ENCODE measurements around the gene DDX3X.
A peak's percentile ranks its signal among the peaks of the same experiment; 100 is the strongest.
"Not testable (repeated sequence)": the region's sequence is repeated elsewhere in the genome, so short reads cannot be mapped to it uniquely, and the experiment has no call there.

Gene DDX3X

GRCh38 chrX:41332005-41332404, 2.0 kb upstream of the DDX3X start:
- no peak for DNase-seq

GRCh38 chrX:41332408-41333002, 1.5 kb upstream of the DDX3X start:
- no peak for DNase-seq

DNA sequence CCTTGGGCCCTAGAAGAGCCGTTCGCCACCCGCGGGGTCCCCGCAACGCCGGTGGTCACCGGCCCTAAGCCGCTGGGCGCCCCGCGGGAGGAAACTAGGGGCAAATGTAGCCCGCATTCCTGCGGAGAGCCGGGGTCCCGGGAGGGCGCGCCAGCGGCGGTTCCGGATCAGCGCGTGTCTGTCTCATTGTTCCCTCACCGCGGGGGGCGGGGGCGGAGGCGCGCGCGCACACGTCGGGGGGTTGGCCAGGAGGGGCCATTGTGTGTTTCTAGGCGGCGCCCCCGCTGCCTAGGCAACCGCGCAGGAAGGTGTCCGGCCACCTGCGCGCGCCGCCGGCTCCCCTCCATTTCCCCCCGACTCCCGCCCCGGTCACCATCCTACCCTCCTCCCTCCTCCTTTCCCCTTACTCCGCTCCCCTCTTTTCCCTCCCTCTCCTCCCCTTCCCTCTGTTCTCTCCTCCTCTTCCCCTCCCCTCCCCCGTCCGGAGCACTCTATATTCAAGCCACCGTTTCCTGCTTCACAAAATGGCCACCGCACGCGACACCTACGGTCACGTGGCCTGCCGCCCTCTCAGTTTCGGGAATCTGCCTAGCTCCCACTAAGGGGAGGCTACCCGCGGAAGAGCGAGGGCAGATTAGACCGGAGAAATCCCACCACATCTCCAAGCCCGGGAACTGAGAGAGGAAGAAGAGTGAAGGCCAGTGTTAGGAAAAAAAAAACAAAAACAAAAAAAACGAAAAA, 789 bp upstream of the DDX3X start:
- peak; percentile 96 for DNase-seq

DNA sequence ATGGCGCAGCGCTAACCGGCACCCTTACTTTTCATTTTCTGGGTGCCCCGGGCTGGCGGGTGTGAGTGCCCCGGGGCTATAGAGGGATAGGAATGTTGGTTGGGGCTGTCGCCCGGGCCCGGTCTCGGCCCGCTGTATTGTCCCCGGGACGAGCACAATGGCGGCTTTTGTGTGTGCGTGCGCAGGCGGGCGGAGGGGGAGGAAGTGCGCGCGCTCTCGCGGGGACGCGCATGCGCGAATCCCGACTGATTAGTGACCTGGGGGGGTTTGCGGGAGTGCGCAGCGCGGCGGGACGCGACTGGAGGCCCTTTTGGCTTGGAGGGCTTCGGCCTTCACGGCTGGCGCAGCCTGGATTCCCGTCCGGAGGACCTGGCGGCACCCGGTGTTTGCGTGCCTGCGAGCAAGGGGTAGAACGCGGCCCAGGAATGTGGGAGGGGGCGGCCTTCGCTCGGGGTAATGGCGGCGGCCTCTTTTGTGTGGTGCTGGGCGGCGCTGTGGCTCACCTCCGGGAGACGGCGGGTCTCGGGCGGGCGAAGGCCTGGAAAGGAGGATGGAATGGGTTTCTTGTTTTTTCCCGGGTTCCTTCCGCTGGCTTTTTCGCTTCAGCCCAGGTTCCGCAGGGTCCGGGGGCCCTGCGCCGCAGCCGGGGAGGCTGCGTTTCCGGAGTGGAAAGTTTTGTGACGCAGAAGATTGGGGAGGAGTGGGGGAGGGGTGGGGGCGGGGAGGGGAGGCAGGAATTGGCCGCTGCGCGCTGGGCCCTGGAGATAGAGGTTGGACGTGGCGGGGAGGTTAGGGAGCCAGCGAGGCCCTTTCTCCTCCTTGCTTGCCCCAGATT, 618 bp downstream of the DDX3X start:
- peak; percentile 81 for DNase-seq

- DNase-seq, result no peak
These were observed 1.4 kb downstream of the DDX3X start for GRCh38 chrX:41335198-41335957.

GRCh38 chrX:41335958-41336331, 2.0 kb downstream of the DDX3X start:
- DNase-seq, result no peak

- DNase-seq, result no peak
These were observed 2.5 kb downstream of the DDX3X start for GRCh38 chrX:41336447-41336846.

GRCh38 chrX:41337140-41337539, 3.2 kb downstream of the DDX3X start:
- DNase-seq, result no peak

- DNase-seq, result no peak
These were observed 4.5 kb downstream of the DDX3X start for GRCh38 chrX:41338436-41338835.

GRCh38 chrX:41339148-41339547, 5.2 kb downstream of the DDX3X start:
- DNase-seq, result no peak

DNA sequence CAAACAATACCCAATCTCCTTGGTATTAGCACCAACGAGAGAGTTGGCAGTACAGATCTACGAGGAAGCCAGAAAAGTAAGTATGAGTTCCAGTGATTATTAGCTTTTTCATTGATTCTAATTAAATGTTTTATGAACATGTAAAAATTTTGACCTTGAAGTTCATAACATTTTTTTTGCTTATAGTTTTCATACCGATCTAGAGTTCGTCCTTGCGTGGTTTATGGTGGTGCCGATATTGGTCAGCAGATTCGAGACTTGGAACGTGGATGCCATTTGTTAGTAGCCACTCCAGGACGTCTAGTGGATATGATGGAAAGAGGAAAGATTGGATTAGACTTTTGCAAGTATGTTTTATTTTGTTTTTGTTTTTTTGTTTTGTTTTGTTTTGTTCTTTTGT, 10.1 kb downstream of the DDX3X start:
- DNase-seq, result no peak

GRCh38 chrX:41347186-41347585, 13.2 kb downstream of the DDX3X start:
- DNase-seq, result no peak

GRCh38 chrX:41348551-41348950, 14.6 kb downstream of the DDX3X start:
- no peak for DNase-seq

DNA sequence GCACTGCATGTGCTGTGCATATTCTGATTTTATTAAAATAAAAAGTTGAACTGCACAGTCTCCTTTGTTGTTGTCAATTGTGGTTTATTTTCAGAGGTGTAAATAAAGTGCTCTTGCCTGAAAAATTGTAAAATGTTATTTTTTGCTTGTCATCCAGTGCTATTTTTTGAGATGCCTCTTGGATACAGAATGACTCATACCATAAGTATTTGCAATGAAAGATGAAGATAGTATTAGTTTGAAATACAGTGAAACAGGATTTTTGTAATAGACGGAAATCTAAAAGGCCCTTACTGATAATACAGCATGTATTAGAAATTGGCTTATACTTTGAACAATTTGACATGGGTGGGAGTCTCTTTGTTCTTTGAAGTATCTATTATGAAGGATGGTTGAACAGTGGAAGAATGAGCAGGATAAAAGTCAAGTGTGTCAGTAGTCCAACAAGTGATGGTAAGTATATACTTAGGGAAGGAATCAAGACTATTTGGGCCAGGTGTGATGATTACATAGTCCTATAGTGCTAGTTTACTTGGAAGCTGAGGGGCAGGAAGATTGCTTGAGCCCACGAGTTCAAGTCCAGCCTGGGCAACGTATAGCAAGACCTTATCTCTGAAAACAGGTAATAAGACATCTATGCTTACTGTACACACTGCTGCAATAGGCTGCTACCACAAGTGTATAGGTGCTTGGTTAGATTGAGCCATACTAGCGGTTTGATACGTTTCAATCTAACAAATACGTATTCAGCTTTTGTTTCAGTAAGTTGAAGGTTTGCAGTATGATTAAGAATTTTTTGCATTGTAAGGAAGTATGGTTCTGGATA, 16.4 kb downstream of the DDX3X start:
- no peak for DNase-seq

DNA sequence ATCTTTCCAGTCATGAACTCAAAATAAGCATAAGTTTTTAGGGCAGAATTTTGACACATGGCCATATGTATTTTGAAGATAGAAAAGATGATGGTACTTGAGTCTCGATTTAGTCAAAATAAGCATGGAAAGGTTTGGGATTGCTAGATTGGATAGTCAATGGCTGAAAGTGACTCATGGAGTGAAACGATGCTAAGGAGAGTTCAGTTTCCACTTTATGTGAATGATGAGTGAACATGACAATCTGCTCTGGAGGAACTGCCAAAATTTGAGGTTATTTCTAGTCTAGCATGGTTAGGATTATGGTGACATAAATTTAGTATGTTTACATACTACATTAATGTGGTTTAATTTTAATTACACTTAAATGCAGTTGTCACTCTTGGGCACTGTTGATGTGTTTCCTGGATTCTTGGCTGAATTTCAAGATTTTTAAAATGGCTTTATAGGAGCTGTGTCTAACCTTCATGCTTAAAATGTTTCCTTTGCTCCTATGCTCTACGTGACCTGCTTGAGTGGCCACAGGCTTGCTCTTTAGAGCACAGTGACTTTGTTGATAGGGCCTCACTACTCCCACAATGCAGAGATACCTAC, 17.1 kb downstream of the DDX3X start:
- no peak for DNase-seq

DNA sequence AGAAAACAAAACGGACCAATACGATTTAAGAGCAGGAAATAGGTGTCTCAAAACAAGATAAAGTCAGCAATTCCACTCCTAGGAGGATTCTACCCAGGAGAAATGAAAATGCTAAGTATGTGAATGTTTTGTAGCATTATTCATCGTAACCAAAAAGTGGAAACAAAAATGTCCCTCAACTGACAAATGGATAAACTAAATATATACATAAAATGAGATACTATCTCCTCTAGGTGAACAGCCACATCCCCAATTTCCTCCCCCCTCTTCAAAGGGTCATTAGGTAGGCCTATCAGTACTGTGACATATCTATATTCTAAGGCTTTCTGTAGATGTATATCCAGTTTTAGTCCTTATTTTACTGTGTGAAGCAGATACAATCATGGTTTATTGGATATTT, 18.0 kb downstream of the DDX3X start:
- no peak for DNase-seq

- no peak for DNase-seq
These were observed 18.4 kb downstream of the DDX3X start for GRCh38 chrX:41352329-41352838.

DNA sequence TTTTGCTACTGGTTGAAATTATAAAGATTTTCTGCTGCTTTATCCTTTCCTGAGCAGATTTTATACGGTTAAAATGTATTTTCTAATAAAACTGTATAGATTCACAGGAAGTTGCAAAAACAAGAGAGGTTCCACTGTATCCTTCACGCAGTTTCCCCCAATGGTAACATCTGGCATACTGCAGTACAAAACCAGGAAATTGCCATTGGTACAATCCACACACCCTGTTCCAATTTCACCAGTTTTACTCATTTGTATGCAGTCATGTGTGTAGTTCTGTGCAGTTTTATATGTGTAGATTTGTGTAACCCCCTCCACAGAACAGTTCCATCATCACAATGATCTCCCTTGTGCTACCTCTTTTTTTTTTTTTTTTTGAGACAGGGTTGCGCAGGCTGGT, 20.0 kb downstream of the DDX3X start:
- DNase-seq, result no peak

DNA sequence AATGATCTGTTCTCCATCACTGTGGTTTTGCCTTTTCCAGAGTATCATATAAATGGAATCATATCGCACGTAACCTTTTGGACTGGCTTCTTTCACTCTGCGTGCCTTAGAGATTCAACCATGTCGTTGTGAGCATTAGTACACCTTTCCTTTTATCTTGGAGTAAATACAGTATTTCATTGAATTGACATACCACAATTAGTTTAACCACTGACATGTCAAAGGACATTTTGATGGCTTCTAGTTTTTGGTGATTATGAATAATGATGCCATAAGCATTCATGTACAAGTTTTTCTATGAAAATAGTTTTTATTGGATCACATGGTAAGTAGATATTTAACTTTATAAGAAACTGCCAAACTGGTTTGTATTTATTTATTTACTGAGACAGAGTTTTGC, 35.2 kb downstream of the DDX3X start:
- no peak for DNase-seq

DNA sequence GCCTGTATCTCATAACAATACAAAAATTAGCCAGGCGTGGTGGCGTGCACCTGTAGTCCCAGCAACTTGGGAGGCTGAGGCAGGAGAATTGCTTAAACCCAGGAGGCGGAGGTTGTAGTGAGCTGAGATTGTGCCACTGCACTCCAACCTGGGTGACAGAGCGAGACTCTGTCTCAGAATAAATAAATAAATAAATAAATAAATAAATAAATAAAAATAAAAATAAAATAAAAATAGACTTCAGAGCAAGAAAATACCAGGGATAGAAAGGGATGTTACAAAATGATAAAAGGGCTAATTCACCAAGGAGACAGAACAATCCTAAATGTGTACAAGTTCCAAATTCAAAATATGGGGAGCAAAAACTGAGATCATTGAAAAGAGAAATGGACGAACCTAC, 37.6 kb downstream of the DDX3X start:
- DNase-seq, result not testable (repeated sequence)

DNA sequence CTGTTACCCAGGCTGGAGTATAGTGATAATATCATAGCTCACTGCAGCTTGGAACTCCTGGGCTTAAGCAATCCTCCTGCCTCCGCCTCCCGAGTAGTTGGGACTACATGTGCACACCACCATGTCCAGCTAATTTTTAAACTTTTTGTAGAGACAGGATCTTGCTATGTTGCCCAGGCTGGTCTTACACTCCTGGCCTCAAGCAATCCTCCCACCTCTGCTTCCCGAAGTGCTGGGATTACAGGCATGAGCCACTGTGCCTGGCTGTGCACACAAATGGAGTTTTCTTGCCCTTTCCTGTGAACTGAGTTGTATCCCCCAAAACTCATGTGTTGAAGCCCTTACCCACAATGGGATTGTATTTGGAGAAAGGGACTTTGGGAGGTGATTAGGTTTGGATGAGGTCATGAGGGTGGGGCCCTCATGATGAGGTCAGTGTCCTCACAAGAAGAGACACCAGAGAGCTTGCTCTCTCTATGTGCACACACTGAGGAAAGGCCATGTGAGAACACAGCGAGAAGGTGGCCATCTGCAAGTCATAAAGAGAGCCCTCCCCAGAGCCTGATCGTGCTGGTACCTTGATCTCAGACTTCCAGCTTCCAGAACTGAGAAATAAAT, 40.1 kb downstream of the DDX3X start:
- DNase-seq, result no peak
